ENCODE results near the gene FAM83F.

DNA sequence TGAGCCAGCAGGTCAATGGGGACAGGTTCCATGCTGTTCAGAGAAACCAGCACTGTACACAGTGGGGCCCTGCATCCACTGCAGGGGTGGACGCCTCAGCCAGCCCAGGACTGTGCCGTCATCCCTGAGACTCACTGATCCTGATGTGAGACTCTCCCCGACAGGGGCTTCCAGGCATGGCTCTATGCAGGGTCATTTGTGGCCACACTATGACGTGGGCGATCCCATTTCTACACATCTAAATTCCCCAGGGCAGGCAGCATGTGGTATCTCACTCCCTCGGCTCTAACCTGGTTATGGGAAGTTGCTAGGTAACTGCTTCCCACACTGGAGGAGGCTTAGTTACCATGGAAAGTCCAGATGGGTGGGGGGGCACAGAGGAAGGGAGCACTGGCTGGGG is 14.2 kb upstream of the FAM83F start:
- TF ChIP-seq CTCF (IDR thresholded peaks at IDR 0.05; ENCODE audit: low read depth, low read length): no peak
- TF ChIP-seq EZH2phosphoT487 (IDR thresholded peaks at IDR 0.05; ENCODE audit: low read depth): no peak

All from OCI-LY3 (cell line).